ENCODE results near the gene HCN1.
"Not testable (repeated sequence)": the region's sequence is repeated elsewhere in the genome, so short reads cannot be mapped to it uniquely, and the experiment has no call there.

The HCN1 gene

GRCh38 chr5:45609661-45610060, 86.5 kb downstream of the HCN1 start:
- DNase-seq: no peak

GRCh38 chr5:45604092-45604491, 92.1 kb downstream of the HCN1 start:
- peak; percentile 58 for DNase-seq

- DNase-seq: no peak
These were observed 94.8 kb downstream of the HCN1 start for GRCh38 chr5:45601424-45601823.

GRCh38 chr5:45596320-45596719, 99.9 kb downstream of the HCN1 start:
- DNase-seq: no peak

- DNase-seq: not testable (repeated sequence)
These were observed 110.2 kb downstream of the HCN1 start for GRCh38 chr5:45586001-45586400.

GRCh38 chr5:45578270-45578669, 117.9 kb downstream of the HCN1 start:
- DNase-seq: no peak

- no peak for DNase-seq
These were observed 127.4 kb downstream of the HCN1 start for GRCh38 chr5:45568813-45569212.

GRCh38 chr5:45542421-45542820, 153.8 kb downstream of the HCN1 start:
- no peak for DNase-seq

- no peak for DNase-seq
These were observed 162.5 kb downstream of the HCN1 start for GRCh38 chr5:45533663-45534062.

GRCh38 chr5:45532826-45533624, 163.2 kb downstream of the HCN1 start:
- no peak for DNase-seq

- DNase-seq: peak; percentile 45
These were observed 175.1 kb downstream of the HCN1 start for GRCh38 chr5:45521067-45521466.

- no peak for DNase-seq
These were observed 183.7 kb downstream of the HCN1 start for GRCh38 chr5:45512521-45512920.

- DNase-seq: no peak
These were observed 186.8 kb downstream of the HCN1 start for GRCh38 chr5:45509371-45509770.

- DNase-seq: peak; percentile 64
These were observed 188.0 kb downstream of the HCN1 start for GRCh38 chr5:45508135-45508534.

- peak; percentile 97 for DNase-seq
These were observed 189.0 kb downstream of the HCN1 start for GRCh38 chr5:45507178-45507577.

- not testable (repeated sequence) for DNase-seq
These were observed 197.2 kb downstream of the HCN1 start for GRCh38 chr5:45499006-45499405.

- DNase-seq: no peak
These were observed 204.8 kb downstream of the HCN1 start for GRCh38 chr5:45491368-45491767.

- DNase-seq: peak; percentile 63
These were observed 211.4 kb downstream of the HCN1 start for GRCh38 chr5:45484781-45485180.

GRCh38 chr5:45454114-45454513, 242.1 kb downstream of the HCN1 start:
- DNase-seq: no peak

- DNase-seq: not testable (repeated sequence)
These were observed 251.3 kb downstream of the HCN1 start for GRCh38 chr5:45444856-45445255.

GRCh38 chr5:45440466-45440865, 255.7 kb downstream of the HCN1 start:
- no peak for DNase-seq

- DNase-seq: no peak
These were observed 258.4 kb downstream of the HCN1 start for GRCh38 chr5:45437752-45438151.

GRCh38 chr5:45417285-45417998, 278.7 kb downstream of the HCN1 start:
- DNase-seq: no peak

All from NCI-H1105 treated with DMSO at 0.1 percent for 48 hours (cell line).